GM12872 (cell line): Measurements from ENCODE around the gene ZSWIM3.

Experiments used
- CTCF ChIP-seq: IDR thresholded peaks from 3 replicates; pipeline ENCODE4 v1.5.1; 2011; ENCODE audit warnings: low read depth, mild to moderate bottlenecking, low read length, moderate library complexity; ENCODE audit not compliant: insufficient read depth

ZSWIM3 gene

GRCh38 chr20:45857114-45857881, at the start of gene ZSWIM3, which contains the start of gene ACOT8:
Gene ZSWIM3 (plus strand): TSS chr20:45857614. CDS start chr20:45857826, 212 bp downstream.
Gene ACOT8 (minus strand): TSS chr20:45857392. CDS start chr20:45857315, 77 bp downstream.
- no peak for TF ChIP-seq CTCF

- TF ChIP-seq CTCF = no peak
Measured at GRCh38 chr20:45810191-45810970, 47.0 kb upstream of the ZSWIM3 start.

- no peak for TF ChIP-seq CTCF
Measured at GRCh38 chr20:45812157-45813005, 45.0 kb upstream of the ZSWIM3 start, which contains the start of gene UBE2C. Gene UBE2C (plus strand): TSS chr20:45812644. CDS start chr20:45812696, 52 bp downstream.

GRCh38 chr20:45813006-45813340, 44.4 kb upstream of the ZSWIM3 start:
- TF ChIP-seq CTCF = no peak

- no peak for TF ChIP-seq CTCF
Measured at GRCh38 chr20:45813489-45813888, 43.9 kb upstream of the ZSWIM3 start.

- TF ChIP-seq CTCF = no peak
Measured at GRCh38 chr20:45814314-45814713, 43.1 kb upstream of the ZSWIM3 start.

- no peak for TF ChIP-seq CTCF
Measured at GRCh38 chr20:45816951-45817350, 40.5 kb upstream of the ZSWIM3 start.
